ENCODE data around the gene SPINK1. TPM values are rescaled to one million over a fixed set of nuclear protein-coding genes. Genes with fewer than 3 reads are reported as not detected.

SPINK1 gene
- total and polyA plus RNA-seq, 11 donors: 0.50 to 32.4 (median 3.5) TPM; not detected in 3

DNA sequence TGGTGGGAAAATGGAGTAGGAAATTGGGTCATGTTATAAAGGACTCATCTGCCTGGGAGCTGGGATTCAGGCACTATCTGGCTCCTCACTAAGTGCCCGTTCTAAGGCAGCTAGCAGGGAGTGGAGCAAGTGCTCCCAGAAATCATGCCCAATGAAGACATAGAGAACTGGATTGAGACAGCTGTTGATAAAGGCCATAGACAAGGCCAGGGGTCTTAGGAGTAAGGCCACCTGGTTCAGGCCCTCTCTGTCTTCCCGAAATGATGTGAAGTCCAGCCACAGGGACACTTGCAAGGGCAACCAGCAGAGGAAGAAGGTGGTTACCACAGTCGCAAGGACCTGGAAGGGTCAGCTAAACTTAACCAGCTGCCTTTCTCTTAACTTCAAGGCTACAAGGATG, 20.1 kb upstream of the SPINK1 start:
- H3K4me3 ChIP-seq: no peak overlapping the region
- ATAC-seq (no peak), DNase-seq (no peak)
- no peaks in the 10 kb centered on the region for H3K36me3 ChIP-seq
- H3K9me3 ChIP-seq: no peaks in the 10 kb centered on the region
- H3K4me1 ChIP-seq: peaks cover 0 to 3% (median 0%) of the 10 kb centered on the region in 12 donors
- intact Hi-C loops (cut with DNase I): loop anchor here in 2 of 10 donors (10.0 kb wide), 1 partner anchor 263 kb away; no protein-coding TSS in a partner anchor
- TF ChIP-seq, protein P1, sequence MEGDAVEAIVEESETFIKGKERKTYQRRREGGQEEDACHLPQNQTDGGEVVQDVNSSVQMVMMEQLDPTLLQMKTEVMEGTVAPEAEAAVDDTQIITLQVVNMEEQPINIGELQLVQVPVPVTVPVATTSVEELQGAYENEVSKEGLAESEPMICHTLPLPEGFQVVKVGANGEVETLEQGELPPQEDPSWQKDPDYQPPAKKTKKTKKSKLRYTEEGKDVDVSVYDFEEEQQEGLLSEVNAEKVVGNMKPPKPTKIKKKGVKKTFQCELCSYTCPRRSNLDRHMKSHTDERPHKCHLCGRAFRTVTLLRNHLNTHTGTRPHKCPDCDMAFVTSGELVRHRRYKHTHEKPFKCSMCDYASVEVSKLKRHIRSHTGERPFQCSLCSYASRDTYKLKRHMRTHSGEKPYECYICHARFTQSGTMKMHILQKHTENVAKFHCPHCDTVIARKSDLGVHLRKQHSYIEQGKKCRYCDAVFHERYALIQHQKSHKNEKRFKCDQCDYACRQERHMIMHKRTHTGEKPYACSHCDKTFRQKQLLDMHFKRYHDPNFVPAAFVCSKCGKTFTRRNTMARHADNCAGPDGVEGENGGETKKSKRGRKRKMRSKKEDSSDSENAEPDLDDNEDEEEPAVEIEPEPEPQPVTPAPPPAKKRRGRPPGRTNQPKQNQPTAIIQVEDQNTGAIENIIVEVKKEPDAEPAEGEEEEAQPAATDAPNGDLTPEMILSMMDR (IDR thresholded peaks at IDR 0.05): no peak
- no peak for TF ChIP-seq POLR2A (IDR thresholded peaks at IDR 0.05)
- 80 to 90% (median 87%) methylated on average over 3 of the region's 3 CpGs for WGBS, 4 donors
- no peak overlapping the region for H3K27ac ChIP-seq
- no peaks in the 10 kb centered on the region for H3K27me3 ChIP-seq

DNA sequence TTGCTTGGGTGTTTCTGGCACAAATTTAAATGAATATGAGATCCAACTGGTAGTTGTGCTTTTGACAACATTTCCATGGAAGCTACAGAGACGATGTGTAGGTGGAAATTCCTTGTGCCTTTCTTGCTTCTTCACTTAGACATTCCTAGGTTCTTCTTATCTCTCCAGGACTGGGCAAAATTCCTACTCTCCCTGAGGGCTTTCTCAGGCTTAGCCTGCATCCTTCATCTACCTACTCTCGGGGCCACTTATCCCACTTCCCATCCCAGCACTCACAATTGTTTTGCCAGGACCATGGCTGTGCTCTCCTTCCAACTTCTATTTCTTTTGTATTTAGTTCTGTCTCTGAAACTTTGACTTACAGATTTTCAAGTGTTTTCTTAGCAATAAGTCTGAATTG, 17.8 kb upstream of the SPINK1 start:
- Histone ChIP-seq H3K4me1 (peaks cover 0 to 3% (median 0%) of the 10 kb centered on the region in 12 donors), H3K36me3 (no peaks in the 10 kb centered on the region), H3K4me3 (no peak overlapping the region), H3K9me3 (no peaks in the 10 kb centered on the region), H3K27me3 (peaks cover 0 to 6% (median 0%) of the 10 kb centered on the region in 9 donors), H3K27ac (no peak overlapping the region)
- 42 to 74% (median 56%) methylated on average over 2 of the region's 2 CpGs for WGBS, 4 donors
- intact Hi-C loops (cut with DNase I): no loop called here
- DNase-seq: no peak
- TF ChIP-seq POLR2A (IDR thresholded peaks at IDR 0.05): no peak
- TF ChIP-seq, protein P1 (IDR thresholded peaks at IDR 0.05): no peak
- ATAC-seq: no peak

DNA sequence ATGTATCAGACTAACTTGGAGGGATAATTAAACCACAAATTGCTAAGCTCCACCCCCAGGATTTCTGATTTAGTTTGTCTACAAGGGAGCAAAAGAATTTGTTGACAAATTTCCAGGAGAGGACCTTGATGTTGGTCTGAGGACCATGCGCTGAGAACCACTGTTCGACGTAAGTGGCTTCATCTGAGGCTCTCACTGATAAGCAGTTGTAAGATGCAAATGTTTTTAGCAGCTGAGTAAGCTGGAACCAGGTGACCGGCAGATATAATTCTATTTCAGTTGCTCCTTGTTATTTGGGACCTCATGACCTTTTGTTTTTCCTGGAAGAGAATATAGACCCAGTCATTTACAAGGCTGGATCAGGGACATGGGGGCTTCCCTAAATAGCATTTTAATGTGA, 14.1 kb upstream of the SPINK1 start:
- Histone ChIP-seq H3K36me3 (no peaks in the 10 kb centered on the region), H3K9me3 (no peaks in the 10 kb centered on the region), H3K4me3 (no peak overlapping the region), H3K27me3 (peaks cover 0 to 6% (median 0%) of the 10 kb centered on the region in 9 donors), H3K4me1 (no peaks in the 10 kb centered on the region), H3K27ac (no peak overlapping the region)
- WGBS, 4 donors: 44 to 57% (median 50%) methylated on average over 4 of the region's 4 CpGs
- ATAC-seq (peak in 2 of 4 donors; percentile 53 to 55), DNase-seq (no peak)
- intact Hi-C loops (cut with DNase I): no loop called here
- no peak for TF ChIP-seq POLR2A (IDR thresholded peaks at IDR 0.05)
- TF ChIP-seq, protein P1 (IDR thresholded peaks at IDR 0.05): no peak

DNA sequence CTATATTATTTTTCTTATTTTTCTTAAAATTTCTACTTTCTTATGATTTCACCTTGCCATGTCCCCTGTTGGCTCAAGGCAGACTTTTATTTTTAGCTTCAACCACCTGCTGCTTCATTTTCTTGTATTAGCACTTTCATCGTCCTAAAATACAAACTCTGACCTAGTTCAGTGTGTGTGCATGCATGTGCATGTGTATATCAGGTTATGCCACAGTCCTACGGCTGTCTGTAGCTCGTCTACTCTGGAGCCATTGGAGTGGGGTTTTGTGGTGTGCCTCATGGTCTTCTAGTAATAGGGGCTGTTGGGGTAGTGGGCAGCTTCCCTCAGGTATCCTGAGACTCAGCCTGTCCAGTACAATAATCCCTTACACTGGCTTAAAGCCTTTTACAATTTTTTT, 13.4 kb upstream of the SPINK1 start:
- H3K27ac ChIP-seq: no peak overlapping the region
- H3K4me3 ChIP-seq: no peak overlapping the region
- peaks cover 0 to 6% (median 0%) of the 10 kb centered on the region in 9 donors for H3K27me3 ChIP-seq
- TF ChIP-seq, protein P1 (IDR thresholded peaks at IDR 0.05): no peak
- TF ChIP-seq POLR2A (IDR thresholded peaks at IDR 0.05): no peak
- H3K36me3 ChIP-seq: no peaks in the 10 kb centered on the region
- no peak for DNase-seq
- 33 to 66% (median 36%) methylated on average over 3 of the region's 3 CpGs for WGBS, 4 donors
- intact Hi-C loops (cut with DNase I): no loop called here
- ATAC-seq: no peak
- H3K9me3 ChIP-seq: no peaks in the 10 kb centered on the region
- no peaks in the 10 kb centered on the region for H3K4me1 ChIP-seq

All from heart left ventricle (tissue), 16 donors.